NCI-H187 (cell line): ENCODE results near the gene NDUFB6.
A peak's percentile ranks its signal among the peaks of the same experiment; 100 is the strongest.
"Not testable (repeated sequence)": the region's sequence is repeated elsewhere in the genome, so short reads cannot be mapped to it uniquely, and the experiment has no call there.

Source experiments
- DNase-seq, 2 experiments: peaks; one replicate each; lab custom pipeline; 2025; lab: John Stamatoyannopoulos, UW

NDUFB6 gene

DNA sequence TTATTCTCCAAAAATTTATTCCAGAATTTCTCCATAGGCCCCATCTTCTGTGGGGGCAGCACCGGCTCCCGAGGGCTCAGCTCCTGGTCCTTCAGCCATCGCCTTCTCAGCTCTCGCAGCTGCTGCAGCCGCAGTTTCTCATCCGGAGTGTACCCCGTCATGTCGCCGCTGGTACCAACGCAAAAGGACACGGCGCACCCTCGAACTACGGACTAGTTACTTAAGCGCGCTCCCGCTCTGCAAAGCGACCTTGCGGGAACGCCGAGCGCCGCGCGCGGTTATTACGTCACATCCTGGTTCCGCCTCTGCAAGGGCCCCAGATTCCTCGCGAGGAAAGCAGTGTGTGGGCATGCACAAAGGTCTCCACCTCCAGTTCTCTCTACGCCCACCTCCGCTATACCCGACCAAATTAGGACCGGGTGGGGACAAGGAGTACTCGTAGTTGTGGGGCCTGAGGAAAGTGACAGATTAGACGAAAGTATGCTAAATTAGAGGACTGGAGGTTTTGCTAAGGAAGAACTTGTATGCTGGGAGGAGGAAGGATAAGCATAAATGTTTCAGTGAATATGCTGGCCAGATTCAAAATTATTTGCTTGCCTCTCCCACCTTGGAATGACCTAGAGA lies at the start of gene NDUFB6:
NDUFB6 (minus strand) TSS at position 260 of the 624 bp plus-strand sequence; CDS start at position 161, 99 bp downstream.
- peak; percentile 46 to 71 for DNase-seq

DNA sequence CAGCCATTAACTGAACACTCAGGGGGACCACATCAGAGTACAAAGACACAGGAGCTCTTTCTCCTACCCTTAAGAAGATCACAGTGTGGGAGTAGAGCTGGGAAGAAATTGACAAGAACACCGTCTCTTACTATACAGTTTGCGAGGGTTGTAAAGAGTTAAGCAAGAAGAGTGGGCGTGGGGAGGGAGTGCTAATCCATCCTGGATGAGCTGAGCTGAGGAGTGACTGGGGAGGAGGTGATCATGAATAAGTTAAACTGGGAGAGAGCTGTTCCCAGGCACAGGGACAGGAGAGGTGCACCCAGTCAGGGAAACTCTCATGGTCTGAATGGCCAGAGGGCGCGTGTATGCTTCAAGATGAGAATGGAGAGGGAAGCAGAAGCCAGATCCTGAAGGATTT lies 45.3 kb upstream of the NDUFB6 start:
- no peak for DNase-seq

- DNase-seq = no peak
Measured at GRCh38 chr9:32606811-32607210, 33.9 kb upstream of the NDUFB6 start.

DNA sequence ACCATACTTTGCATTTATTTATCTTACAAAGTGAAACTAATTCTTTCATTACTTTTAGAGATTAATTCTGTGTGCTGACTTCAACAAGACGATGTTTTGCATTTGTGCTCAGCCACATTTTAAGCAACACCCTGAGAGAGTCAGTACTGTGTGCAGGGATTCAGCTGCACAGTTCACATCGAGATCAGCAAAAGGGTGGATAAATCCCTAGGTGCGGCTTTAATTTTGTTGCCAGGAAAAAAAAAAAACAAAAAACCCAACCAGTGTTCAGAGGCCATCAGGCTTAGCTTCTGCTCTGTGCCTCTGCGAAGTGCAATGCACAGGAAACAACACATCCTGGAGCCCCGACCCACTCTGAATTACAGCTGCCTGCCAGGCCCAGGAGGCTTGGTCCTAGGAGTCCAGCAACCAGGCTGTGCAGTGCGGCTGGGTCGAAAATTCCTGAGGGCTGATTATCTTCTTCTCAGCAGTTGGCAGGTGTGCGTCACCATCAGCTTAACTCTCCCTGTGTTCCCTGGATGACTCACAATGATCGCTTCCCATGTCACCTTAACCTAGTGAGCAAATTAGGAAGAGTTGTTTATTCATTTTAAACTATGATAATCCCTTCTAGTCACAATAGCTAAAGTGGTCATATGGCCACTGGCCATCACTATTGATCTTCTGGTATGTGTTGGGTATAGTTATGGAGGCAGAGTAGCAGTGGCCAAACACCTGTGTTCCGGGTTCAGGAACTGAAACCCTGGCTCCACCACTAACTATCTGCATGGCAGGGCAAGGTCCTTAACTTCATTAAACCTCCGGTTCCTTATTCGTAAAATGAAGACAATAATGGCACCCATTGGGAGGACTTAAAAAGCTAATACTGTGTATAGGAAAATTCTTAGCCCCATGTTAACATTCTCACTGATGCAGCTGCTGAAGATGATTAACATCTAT lies 31.2 kb upstream of the NDUFB6 start:
- DNase-seq = no peak

- DNase-seq = not testable (repeated sequence)
Measured at GRCh38 chr9:32599021-32599420, 26.1 kb upstream of the NDUFB6 start.

DNA sequence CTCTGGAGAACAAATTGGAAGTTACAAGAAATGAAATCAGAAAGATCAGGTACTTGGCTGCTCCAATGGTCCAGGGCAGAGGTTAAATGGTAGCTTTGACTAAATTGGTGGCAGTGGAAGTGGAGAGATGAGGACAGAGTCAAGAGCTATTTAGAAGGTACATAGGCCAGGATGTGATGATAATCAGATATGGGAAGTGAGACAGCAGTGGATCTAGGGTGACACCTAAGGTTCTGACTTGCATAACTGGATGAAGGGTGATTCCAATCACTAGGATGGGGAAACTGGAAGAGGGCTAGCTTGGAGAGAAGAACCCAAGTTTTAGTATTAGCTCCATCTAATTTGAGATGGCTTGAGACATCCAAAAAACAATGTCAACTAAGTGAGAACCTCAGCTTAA lies 24.0 kb upstream of the NDUFB6 start:
- no peak for DNase-seq

GRCh38 chr9:32596096-32596865 lies 23.3 kb upstream of the NDUFB6 start:
- DNase-seq = no peak

- no peak for DNase-seq
Measured at GRCh38 chr9:32590898-32591297, 17.9 kb upstream of the NDUFB6 start.

DNA sequence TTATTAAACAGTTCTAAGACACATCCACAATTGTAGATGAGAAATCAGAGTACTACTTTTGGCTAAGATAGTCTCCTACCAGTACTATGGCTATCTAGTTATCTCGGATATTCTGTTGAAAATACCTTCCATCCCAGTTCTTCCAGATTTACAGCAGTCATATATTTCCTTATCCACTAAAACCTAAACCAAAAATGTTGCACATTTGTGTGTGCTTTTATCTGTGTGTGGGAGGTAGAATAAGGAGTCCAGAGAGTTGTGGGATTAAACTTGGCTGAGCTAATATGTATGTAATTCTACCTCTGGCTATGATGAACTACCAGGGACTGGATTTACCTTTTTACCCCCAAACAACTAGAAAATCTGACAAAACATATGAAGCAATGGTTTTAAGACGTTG lies 17.5 kb upstream of the NDUFB6 start:
- no peak for DNase-seq

DNA sequence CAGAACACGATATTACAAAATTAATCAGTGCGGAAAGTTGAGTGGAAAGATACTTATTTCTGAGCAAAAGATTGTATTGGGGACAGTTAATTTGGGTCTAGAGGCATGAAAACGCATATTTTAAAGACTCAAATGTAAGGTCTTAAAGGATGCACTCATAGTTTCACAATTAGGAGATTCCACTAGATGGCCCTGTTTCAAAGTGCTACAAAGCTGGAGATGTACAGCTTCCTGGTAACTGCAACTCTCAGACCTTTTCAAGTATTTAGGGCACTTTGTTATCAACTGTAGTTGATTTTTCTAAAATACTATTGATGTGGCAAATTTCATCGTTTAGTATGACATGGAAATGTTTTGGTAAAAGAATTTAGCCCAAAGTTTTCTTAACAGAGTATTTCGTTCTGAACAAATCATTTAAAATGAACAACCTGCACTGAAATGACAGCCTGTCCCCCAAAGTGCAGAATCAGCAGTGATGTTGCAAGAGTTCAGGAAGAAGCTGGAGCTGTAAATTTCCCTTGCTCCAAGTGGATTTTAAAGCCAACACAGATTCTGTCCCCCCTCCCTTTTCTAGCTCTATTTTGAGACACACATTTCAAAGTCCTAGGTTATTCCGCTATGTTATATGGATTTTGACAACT lies 16.2 kb upstream of the NDUFB6 start:
- DNase-seq = no peak

DNA sequence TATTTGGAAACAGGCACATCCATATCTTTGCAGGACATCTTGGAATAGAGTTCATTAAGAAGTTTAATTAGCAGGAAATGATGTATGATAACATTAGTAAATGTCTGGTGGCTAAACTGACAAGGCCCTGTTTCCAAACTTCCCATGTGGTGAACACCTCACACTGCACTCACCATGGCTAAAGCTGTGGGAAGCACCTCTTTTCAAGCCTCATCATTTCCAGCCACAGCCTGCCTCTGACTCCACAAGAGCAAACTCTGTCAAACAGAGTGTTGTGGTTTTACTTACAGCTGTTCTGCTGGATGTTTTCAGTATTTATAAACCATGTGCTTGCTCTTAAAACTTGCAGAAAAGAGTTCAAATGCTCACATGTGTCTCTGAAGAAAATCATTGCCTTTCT lies 14.9 kb upstream of the NDUFB6 start:
- DNase-seq = no peak

DNA sequence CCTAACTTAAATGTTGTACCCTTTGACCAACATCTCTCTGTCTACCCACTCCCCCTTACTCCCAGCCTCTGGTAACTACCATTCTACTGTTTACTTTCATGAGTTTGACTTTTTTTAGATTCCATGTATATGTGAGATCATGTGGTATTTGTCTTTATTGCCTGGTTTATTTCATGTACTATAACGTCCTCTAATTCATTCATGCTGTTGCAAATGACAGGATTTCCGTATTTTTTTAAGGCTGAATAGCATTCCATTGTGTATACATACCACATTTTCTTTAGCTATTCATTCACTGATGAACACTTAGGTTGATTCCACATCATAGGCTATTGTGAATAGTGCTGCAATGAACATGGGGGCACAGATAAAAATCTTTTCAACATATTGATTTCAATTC lies 11.8 kb upstream of the NDUFB6 start:
- DNase-seq = no peak

DNA sequence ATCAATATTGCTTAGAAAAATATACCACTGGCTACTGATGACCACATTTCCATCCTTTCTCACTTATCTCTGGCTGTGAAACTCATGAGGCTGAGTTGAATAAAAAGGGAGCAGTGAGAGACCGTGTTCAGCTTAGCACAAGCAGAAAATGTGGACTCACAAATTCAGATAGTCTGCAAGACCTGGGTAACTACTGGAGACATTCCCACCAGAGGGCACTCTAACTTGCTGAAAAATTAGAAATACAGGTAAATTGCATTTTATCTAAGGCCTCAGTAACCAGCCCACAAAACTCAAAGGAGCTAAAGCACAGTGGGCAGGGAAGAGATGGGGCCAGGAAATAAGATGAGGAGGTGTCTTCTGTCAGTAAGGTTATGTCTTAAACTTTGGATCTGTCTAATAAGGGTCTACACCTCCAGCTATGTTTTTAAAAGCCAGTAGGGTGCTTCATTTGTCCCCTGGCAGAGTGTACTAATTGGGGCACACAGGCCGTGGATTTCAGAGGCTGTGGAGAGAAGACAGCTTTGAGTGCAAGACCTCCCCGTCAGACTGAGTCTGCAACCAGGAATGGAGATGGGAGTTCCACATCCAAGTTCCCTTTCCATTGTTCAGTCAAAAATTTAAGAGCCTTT lies 8.7 kb upstream of the NDUFB6 start:
- no peak for DNase-seq

GRCh38 chr9:32580631-32581300 lies 7.8 kb upstream of the NDUFB6 start:
- DNase-seq = no peak

DNA sequence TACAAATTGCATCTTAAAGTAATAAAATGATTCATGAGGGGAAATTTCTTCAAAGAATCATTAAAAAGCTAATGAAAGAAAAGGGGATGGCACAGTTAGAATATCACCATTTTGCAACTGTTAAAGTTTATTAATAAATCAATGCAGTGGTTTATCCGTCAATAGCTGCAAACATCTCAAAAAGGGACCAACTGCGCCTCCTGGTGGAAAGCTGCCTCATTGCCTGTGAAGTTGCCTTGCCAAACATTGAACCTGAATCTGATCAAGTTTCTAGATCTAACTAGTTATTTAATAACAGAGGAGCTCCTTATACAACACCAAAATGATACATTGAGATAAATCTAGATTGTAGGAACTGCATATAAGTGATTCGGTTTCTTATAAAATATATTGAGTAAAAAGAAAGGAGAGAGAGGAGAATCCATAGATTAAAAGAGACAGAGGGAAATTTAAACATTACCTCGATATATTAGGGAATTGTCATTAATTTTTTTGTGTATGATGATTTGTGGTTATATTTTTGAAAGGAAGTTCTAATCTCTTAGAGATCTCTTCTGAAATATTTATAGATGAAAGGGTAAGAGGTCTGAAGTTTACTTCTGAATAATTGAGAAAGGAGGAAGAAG lies 6.9 kb upstream of the NDUFB6 start:
- DNase-seq = no peak

- no peak for DNase-seq
Measured at GRCh38 chr9:32578976-32579375, 6.0 kb upstream of the NDUFB6 start.

DNA sequence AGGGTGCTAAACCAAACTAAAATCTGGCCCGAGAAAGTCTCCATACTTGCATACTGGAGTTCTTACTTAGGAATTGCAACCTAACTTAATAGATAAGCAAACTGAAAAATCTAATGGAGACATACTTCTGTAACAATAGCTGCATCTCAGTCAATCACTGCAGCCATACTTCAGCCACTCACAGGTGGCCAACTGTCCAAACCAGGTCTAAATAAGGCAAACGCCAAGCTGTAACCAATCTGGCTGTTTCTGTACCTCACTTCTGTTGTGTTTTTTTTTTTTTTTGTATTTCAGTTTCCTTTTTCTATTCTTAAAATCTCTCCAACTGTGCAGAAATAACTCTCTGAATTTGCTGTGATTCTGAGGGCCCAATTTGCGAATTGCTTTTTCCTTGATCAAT lies 4.4 kb upstream of the NDUFB6 start:
- DNase-seq = no peak

GRCh38 chr9:32574858-32575257 lies 1.9 kb upstream of the NDUFB6 start:
- DNase-seq = no peak

DNA sequence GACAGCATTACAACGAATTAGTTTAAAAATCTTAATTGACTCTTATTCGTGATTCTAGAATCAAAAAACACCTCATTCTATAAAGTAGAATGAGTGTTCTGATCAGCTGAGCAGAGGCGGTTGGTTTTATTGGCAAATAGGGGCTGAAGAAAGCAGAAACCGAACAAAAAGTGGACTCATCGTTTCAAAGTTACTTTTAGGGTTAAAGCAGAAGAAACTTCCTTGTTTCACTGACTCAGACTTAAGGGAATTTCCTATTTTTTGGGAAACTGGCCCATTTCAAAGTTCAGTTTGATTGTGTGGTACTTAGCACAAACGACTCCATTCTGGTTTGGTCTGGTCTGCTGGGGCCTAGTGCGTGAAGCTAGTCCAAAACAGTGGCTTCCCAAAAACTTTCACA lies 862 bp upstream of the NDUFB6 start:
- DNase-seq = no peak
